GM12891 (cell line): ENCODE measurements around the gene TMCC2.

Experiments
- PAX5 ChIP-seq: IDR thresholded peaks from 2 replicates; pipeline ENCODE4 v1.6.1; 2011; ENCODE audit warnings: low read length, moderate library complexity, mild to moderate bottlenecking; ENCODE audit not compliant: insufficient read depth, severe bottlenecking
- POLR2A ChIP-seq: IDR thresholded peaks from 2 replicates; pipeline ENCODE4 v1.6.1; 2011; ENCODE audit warnings: low read depth, low read length, control low read depth
- POLR2AphosphoS5 ChIP-seq: IDR thresholded peaks from 2 replicates; pipeline ENCODE4 v1.6.1; 2011; ENCODE audit warnings: low read depth, low read length, control low read depth
- POU2F2 ChIP-seq: IDR thresholded peaks from 2 replicates; pipeline ENCODE4 v1.6.1; 2011; ENCODE audit warnings: low read depth, mild to moderate bottlenecking, control low read depth, low read length, moderate library complexity
- SPI1 ChIP-seq: IDR thresholded peaks from 2 replicates; pipeline ENCODE4 v1.6.1; 2011; ENCODE audit warnings: low read depth, low read length, control low read depth
- TAF1 ChIP-seq: IDR thresholded peaks from 2 replicates; pipeline ENCODE4 v1.6.1; 2011; ENCODE audit warnings: low read depth, low read length, control low read depth

DNA sequence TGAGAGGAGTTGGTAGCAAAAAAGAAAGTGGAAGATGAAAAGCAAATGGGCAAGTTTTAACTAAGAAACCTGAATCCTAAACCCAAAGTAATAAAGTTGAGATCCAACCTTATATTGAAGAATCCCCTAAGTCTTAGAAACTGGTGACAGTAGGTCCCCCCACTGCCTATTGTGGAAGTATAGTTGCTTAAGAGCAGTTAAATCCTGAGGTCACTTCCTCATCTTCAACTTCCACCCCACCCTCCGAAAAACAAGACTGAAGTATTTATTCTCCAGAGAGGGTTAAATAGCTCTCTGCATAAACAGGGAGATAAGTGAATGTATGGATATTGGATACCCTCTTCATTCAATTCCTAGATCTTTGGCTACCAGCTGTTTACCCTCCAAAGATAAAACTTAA is 13.0 kb upstream of the TMCC2 start:
- no peak for TF ChIP-seq POLR2A
- TF ChIP-seq PAX5, result no peak
- TF ChIP-seq POLR2AphosphoS5, result no peak
- no peak for TF ChIP-seq TAF1
- TF ChIP-seq SPI1, result peak; percentile 46
- TF ChIP-seq POU2F2, result no peak
